Measurements from ENCODE around the gene ECHDC1.

DNA sequence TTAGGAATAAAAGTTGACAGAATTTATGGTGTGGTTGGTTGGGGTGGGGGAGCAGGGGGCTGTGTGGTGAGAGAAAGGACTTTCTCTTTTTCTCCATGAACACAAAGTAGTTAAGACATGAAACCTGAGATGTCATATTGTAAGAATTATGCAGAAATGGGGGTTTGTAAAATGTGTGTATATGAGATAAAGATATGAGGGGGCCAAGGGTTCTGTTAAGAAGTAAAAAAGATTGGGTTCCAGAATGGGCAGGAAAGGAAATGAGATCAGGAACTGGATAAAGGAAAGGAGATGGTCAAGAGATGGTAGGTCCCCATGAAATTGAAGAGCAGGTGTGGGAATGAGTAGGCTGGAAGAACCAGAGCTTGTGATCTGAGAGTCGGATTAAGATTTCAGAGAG, 67.1 kb downstream of the ECHDC1 start:
- no peak for TF ChIP-seq POLR2AphosphoS5 (IDR thresholded peaks at IDR 0.05; ENCODE audit: insufficient read depth in 1 of 2, low read depth in 1 of 2)
- TF ChIP-seq, protein P1, sequence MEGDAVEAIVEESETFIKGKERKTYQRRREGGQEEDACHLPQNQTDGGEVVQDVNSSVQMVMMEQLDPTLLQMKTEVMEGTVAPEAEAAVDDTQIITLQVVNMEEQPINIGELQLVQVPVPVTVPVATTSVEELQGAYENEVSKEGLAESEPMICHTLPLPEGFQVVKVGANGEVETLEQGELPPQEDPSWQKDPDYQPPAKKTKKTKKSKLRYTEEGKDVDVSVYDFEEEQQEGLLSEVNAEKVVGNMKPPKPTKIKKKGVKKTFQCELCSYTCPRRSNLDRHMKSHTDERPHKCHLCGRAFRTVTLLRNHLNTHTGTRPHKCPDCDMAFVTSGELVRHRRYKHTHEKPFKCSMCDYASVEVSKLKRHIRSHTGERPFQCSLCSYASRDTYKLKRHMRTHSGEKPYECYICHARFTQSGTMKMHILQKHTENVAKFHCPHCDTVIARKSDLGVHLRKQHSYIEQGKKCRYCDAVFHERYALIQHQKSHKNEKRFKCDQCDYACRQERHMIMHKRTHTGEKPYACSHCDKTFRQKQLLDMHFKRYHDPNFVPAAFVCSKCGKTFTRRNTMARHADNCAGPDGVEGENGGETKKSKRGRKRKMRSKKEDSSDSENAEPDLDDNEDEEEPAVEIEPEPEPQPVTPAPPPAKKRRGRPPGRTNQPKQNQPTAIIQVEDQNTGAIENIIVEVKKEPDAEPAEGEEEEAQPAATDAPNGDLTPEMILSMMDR (IDR thresholded peaks at IDR 0.05), result no peak
- no peak for TF ChIP-seq POLR2A (IDR thresholded peaks at IDR 0.05)

Data from vagina (tissue), 2 donors.